GM18508 (cell line): ENCODE data around the gene RARA.

Experiments used
- ATAC-seq: cut with Tn5 transposase; IDR thresholded peaks from one replicate; pipeline ENCODE4 v1.9.1; 2021; ENCODE audit warnings: moderate number of reproducible peaks; ENCODE audit not compliant: insufficient read depth, unreplicated experiment

Gene RARA

DNA sequence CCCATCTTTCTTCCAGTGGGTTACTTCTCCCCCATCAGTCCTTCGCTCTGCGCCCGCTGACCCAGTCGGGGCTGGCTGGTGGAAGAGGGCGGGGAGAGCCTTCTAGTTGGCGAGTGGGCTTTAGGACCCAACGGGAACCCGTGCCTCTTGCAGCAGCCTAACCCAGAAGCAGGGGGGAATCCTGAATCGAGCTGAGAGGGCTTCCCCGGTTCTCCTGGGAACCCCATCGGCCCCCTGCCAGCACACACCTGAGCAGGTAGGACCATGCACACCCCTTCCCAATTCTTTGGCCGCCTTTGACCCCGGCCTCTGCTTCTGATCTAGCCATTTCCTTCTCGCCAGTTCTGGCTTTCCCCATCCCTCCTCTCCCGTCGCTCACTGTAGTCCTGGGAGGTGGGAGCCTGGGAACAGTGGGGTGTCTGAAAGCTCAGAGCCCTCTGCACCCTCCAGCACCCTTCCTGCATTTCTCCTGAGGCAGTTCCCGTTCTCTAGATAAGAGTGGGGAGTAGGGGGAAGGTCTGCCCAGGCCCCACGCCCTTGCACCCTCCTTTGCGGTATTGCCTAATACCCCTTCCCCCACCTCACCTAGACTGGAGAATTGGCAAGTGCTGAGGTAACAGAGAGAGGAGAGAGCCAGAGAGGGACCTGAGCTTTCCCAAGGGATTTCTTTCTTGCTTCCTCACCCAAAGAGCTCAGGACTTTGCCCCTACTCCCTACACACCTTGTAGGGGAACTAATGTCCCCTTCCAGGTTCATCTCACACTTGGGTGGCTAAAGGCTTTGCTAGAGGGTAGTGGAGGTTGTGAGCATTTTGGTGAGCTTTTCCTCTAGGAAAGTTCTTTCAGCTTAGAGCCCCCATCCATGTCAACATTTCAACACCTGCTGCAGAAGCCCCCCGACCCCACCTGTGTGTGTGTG, at the start of gene RARA:
RARA (plus strand) TSS at position 150 of the 918 bp plus-strand sequence. CDS start 22,039 bp downstream, outside the sequence.
- ATAC-seq = no peak

DNA sequence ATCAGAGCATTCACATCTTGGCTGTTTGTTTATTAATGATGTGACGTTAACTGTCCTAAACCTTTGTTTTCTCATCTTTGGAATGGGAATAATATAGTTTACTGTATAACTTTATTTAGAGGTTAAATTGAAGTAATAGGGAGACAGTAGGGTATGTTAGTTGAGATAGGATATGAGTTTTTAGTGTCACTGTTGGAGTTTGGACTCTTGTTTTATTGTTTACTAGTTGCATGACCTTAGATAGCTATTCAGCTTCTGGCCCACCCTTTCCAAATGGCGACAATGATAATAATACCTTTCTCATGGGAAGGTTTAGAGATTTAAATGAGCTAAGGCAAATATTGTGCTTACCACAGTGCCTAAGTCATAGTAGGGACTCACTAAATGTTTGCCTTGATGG, 49.5 kb upstream of the RARA start:
- ATAC-seq = no peak

DNA sequence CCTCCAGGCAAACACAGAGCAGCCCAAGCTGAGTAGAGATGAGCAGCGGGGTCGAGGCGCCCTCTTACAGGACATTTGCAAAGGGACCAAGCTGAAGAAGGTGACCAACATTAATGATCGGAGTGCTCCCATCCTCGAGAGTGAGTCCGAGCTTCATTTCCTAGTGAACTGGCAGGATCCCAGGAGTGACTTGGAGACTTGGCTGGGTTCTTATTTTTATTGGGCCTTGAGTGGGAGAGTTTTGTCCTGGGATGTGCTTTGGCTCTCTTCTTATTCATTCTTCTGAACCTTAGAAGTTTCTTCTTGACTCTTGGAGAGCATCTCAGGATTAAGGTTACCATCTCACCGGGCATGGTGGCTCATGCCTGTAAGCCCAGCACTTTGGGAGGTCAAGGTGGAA, 48.5 kb upstream of the RARA start:
- no peak for ATAC-seq

DNA sequence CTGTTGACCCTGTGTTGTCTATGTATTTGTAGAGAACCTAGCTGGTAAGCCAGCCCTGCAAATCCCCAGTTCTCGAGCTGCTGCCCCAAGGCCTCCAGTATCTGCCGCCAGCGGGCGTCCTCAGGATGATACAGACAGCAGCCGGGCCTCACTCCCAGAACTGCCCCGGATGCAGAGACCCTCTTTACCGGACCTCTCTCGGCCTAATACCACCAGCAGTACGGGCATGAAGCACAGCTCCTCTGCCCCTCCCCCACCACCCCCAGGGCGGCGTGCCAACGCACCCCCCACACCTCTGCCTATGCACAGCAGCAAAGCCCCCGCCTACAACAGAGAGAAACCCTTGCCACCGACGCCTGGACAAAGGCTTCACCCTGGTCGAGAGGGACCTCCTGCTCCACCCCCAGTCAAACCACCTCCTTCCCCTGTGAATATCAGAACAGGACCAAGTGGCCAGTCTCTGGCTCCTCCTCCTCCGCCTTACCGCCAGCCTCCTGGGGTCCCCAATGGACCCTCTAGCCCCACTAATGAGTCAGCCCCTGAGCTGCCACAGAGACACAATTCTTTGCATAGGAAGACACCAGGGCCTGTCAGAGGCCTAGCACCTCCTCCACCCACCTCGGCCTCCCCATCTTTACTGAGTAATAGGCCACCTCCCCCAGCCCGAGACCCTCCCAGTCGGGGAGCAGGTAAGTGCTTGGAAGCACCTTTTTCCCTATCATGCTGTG, 44.4 kb upstream of the RARA start:
- ATAC-seq = no peak

DNA sequence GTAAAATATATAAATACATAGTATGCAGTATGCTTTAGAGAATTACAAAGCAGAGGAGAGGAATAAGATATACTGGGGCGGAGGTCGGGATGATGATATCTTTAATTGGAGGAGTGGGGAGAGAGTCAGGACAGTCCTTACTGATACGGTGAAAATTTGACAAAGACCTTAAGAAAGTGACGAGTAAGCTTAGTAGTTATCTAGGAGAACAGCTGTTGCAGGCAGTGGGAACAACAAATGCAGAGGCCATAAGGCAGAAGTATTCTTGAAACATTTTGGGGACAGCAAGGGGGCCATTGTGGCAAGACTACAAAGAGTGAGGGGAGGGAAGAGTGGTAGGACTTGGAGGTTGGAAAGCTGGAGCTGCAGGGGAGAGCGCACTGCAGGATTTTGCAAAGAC, 43.6 kb upstream of the RARA start:
- ATAC-seq = no peak

DNA sequence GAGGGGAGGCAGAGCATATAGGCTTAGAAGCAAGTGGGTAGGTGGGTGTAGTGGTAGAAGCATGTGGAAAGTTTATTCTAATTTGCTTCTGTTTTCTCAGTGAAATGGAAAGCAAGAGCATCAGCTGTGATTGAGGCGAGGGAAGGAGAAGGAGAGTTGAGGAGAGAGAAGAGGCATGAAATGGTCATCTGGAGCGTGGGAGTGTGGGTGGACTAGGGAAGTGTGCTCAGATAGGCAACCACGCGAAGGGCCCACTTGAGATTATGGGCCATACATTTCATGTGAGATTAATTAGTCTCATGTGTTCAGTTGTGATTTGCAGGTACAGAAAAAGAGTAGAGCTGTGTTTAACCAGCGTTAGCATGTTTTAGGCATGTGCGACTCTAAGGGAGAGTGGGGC, 42.1 kb upstream of the RARA start:
- ATAC-seq = no peak

DNA sequence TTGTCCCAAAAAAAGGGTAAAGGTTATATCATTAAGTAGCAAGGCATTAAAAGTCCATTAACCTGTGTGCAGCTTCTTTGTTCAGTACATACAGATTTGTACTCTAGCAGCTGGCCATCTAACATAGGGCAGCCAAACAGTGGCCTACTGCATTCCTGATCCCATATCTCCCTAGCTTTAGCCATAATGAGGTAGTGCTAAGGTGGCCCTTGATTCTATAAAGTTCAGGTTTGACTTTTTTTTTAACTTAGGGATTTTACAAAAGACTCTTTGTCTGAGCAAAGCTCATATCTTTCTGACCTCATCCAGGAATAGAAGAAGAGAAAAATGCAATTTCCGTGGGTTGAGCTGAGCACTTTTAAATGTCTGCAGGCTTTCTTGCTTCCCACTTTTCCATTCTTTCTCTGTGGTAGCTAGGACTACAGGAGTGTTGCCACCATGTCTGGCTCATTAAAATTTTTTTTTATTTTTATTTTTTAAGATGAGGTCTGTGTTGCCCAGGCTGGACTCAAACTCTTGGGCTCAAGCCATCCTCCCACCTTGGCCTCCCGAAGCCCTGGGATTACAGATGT, 40.8 kb upstream of the RARA start:
- ATAC-seq = no peak

DNA sequence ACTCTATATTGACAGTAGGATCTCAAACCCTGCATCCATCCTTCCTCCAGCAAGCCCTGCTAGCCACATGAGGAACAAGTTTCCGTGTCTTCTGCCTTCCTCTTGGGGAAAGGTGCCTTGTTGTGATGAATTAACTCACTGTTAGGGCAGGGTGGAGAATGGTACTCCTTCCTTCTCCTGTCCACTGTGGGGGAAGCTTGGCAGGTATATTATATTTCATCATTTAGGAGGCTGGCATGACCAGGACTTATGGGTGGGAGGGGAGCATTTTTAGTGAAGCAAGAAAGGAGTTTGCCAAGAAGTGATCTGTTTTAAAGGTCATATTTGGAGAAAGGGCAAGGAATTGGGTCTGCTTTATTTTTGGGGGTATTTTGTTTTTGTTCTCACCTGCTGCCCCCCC, 30.6 kb upstream of the RARA start:
- no peak for ATAC-seq

DNA sequence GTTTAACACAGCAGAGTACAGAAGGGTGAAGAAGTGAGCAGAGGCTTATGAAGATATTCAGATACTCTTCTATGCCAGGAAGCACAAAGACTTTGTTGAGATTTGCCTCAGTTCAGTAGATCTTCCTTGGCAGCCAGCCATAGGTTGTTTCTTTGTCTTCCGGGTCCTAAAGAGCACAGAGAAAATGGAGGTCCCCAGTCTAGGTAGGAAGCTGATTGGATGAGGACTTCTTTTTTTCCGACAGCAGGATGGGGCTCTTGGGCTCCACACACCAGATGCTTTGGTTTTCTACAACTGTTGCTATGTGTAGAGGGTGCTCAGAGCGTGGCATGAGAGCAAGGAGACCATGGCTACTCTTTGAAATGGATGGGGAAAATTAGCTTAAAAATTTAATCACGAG, 29.6 kb upstream of the RARA start:
- ATAC-seq = no peak

DNA sequence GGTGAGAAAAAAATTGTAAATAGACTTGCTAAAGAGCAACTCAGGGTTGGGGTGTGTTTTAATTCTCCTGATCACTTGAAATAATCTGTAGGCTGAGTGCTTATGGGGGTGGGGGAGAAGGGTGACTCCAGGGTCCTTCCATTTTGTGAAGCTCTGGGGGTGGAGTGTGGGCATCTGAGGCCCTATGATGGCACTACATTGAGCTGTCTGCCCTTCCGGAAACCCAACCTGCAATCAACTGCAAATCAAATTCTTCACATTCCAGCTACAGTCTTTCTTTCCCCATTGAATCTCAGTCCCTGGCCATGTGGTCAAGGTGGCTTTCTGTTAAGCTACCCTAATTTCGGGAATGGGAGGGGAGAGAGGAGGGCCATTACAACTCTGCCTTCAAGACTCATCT, 27.3 kb upstream of the RARA start:
- ATAC-seq = no peak

DNA sequence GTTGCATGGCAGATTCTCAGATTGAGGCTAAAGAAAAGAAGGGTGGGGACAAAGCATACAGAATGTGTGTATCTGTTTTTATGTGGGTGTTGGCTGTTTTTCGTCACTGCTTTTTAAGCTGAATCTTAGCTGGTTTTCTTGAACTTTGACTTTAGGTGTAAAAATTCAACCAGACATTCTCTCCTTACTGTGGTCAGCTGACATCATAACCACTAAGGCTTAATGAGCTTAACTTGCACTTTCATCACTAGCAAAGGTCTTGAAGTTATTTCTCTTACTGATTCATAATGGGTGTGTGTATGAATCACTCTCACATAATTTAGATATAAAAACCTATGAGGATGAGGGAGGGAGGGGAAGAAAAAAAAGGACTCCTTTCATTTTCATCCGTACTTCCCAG, 25.3 kb upstream of the RARA start:
- no peak for ATAC-seq

DNA sequence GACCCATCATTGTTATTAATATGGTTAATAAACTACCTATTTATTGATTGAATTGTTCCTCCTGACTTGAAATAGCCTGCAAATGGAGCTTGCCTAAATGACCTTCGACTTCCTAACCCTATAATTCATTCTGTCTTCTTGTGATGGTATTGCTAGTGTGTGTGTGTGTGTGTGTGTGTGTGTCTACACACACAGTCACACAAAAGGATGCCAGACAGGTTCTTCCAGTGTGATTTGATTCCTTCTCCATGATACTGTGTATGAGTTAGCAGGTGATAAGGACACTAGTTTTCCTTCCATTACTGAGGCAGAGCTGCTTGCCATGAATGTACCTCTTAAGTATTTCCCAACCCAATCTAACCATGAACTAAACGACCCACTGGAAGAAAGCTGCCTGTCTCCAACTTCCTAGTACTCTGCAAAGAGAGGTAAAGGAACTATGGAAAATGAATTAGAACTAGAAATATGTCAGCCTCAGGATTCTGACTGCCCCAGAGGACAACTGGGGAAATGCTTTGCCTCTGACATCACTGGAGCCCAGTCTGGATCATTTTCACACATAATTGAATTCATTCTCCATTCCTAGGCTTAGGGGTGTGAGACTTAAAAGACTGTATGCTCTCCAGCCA, 24.8 kb upstream of the RARA start:
- no peak for ATAC-seq

DNA sequence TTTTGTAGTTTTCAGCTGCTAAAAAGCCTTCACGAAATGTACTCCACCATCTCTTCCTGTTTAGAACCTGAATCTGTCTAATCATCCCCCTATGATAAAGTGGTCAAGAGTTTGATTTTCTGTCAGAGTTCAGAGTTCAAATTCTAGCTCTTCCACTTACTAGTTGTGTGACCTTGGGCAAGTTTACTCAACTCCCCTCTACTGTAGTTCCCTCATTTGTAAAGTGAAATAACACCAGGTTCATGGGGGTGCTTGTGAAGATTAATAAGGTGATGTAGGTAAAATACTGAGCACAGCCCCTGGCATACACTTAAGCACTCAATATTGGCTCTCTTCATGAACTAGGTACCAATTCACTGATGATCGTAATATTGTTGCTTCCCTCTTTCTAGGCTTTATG, 22.5 kb upstream of the RARA start:
- ATAC-seq = no peak

DNA sequence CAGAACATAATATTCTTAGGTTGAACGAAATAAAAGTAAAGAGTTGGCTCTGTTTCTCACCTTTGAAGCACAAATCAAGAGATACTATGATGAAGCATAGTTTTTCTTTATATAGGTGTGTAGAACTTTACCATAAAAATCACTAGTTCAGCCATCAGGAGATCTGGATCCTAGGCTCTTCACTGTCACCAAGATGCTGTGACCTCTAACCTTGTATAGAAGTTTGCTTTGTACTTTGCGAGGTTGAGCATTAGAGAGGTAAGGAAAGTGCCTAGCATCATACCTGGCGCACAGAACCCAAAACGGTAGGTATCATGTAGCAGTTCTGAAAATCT, 21.9 kb upstream of the RARA start:
- ATAC-seq = no peak

DNA sequence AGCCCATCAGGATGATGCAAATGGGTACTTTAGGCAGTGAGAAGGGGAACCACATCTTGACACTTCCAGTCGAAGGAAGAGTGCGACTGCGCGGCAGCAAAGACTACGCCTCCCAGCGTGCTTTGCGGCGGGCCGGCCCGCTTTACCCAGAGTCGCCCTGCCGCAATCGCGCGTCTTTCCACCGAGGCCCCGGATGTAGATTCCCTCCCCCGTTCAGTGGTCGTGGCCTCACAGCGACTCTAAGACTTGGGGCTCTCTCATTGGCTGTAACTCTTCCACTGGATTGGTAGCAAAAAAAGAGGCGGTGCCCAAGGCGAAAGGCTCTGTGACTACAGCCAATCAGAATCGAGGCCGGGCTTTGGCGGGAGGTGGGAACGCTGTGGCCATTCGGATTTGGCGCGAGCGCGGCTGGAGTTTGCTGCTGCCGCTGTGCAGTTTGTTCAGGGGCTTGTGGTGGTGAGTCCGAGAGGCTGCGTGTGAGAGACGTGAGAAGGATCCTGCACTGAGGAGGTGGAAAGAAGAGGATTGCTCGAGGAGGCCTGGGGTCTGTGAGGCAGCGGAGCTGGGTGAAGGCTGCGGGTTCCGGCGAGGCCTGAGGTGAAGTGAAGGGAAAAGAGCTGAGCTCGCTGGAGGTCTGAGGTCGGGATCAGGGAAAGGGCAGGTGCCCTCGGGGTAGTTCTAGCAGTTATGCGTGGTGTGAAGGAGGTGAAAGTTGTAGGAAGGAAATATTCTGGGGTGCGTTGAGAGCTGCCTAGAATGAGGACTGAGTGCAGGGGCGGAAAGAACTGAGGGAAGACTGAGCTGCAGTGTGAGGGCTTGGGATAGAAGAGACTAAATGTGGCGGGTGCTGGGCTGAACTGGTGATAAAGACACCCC, 21.2 kb upstream of the RARA start, which contains the start of gene CDC6:
CDC6 (plus strand) TSS at position 386 of the 876 bp plus-strand sequence. CDS start 1,542 bp downstream, outside the sequence.
- peak; percentile 49 for ATAC-seq

DNA sequence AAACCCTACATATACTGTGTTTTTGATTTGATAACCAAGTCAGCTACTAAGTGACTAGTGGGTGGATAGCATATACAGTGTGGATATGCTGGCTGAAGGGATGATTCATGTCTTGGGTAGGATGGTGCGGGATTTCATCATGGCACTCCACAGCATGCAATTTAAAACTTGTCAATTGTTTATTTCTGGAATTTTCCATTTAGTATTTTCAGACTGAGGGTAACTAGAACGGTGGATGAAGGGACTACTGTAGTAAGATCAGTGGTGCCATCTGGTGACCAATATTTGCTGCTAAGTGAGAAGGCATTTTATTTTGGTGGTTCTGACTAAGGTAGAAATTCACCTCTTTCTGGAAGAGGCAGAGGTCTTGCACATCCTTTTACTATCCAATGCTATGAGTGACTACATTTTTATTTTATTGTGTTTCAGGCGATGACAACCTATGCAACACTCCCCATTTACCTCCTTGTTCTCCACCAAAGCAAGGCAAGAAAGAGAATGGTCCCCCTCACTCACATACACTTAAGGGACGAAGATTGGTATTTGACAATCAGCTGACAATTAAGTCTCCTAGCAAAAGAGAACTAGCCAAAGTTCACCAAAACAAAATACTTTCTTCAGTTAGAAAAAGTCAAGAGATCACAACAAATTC, 18.2 kb upstream of the RARA start:
- ATAC-seq = no peak

DNA sequence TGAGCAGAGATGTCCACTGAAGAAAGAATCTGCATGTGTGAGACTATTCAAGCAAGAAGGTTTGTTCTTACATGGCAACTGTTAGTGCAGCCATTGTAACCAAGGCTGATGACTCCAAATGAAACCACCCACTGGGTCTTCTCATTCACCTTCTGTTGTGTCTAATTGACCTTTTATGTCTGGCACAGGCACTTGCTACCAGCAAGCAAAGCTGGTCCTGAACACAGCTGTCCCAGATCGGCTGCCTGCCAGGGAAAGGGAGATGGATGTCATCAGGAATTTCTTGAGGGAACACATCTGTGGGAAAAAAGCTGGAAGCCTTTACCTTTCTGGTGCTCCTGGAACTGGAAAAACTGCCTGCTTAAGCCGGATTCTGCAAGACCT, 17.7 kb upstream of the RARA start:
- no peak for ATAC-seq

DNA sequence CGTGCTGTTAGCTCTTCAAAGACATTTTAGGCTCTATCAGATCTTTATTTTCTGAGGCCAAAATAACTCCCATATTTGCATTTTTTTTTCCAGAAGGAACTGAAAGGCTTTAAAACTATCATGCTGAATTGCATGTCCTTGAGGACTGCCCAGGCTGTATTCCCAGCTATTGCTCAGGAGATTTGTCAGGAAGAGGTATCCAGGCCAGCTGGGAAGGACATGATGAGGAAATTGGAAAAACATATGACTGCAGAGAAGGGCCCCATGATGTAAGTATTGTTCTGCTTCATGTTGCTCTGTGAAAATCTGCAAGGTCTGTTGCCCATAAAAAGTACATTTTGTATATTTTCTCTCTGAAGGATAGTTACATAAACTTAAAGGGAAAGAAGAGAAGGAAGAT, 15.6 kb upstream of the RARA start:
- ATAC-seq = no peak
